Measurements from ENCODE around the gene STARD4.
A peak's percentile ranks its signal among the peaks of the same experiment; 100 is the strongest.

The STARD4 gene, protein sequence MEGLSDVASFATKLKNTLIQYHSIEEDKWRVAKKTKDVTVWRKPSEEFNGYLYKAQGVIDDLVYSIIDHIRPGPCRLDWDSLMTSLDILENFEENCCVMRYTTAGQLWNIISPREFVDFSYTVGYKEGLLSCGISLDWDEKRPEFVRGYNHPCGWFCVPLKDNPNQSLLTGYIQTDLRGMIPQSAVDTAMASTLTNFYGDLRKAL

DNA sequence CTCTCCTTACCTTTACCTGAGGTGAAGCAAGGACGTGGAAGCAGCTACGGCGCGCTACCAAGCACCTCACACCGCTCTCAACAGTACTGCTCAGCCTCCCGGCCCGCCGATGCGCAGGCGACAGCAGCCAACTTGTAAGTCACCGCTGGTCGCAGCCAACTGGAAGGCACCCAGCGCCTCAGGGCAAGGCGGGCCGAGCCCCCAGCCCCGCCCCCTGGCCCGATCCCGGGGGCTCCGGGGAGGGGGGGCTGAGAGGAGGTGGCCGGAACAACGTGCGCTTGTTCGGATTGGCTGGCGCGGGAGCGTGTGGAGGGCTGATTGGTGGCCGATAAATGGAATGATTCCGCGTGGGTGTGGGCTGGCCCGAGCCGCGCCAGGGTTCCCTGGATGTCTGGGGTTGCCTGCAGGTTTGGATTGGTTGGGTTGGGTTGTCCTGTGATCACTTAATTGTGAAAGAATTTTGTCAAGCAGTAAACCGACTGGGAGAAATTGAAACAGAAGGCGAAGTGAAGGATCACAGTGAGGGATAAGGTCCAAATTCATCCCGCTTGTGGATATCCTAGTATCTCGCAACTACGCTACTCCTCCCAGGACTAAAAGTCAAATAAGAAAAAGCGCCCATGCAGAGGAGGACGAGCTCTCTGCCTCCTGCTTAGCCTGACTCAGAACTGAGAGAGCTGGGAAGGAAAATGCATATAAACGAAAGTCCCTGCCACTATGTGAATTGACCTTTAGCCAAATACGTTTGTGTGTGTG lies at the start of gene STARD4:
STARD4 (minus strand) TSS at position 161 of the 756 bp plus-strand sequence. CDS start 5,102 bp downstream, outside the sequence.
- peak; percentile 98 for DNase-seq (ENCODE audit: low read depth)
- peak within 1 kb of the TSS; percentile 77 for H3K4me3 ChIP-seq (ENCODE audit: low read length)
- TF ChIP-seq, protein P1, sequence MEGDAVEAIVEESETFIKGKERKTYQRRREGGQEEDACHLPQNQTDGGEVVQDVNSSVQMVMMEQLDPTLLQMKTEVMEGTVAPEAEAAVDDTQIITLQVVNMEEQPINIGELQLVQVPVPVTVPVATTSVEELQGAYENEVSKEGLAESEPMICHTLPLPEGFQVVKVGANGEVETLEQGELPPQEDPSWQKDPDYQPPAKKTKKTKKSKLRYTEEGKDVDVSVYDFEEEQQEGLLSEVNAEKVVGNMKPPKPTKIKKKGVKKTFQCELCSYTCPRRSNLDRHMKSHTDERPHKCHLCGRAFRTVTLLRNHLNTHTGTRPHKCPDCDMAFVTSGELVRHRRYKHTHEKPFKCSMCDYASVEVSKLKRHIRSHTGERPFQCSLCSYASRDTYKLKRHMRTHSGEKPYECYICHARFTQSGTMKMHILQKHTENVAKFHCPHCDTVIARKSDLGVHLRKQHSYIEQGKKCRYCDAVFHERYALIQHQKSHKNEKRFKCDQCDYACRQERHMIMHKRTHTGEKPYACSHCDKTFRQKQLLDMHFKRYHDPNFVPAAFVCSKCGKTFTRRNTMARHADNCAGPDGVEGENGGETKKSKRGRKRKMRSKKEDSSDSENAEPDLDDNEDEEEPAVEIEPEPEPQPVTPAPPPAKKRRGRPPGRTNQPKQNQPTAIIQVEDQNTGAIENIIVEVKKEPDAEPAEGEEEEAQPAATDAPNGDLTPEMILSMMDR (IDR thresholded peaks at IDR 0.05; ENCODE audit: insufficient read depth, low read depth, low read length, missing control alignments) = no peak

DNA sequence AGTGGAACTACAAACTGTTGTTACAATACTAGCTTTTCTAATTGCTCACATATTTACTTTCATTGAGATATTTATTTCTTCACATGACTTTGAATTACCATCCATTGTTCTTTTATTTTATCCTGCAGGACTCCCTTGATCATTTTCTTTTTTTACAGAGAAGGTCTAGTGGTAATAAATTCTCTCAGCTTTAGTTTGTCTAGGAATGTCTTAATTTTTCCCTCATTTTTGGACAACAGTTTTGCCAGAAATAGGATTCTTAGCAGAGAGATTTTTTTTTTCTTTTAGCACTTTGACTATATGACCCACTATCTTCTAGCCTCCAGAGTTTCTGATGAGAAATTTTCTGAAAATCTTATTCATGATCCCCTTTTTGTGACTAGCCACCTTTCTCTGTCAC lies 47.3 kb upstream of the STARD4 start:
- DNase-seq (ENCODE audit: low read depth) = no peak
- TF ChIP-seq, protein P1 (IDR thresholded peaks at IDR 0.05; ENCODE audit: insufficient read depth, low read depth, low read length, missing control alignments) = no peak
- H3K4me3 ChIP-seq (ENCODE audit: low read length) = no peak overlapping the region

DNA sequence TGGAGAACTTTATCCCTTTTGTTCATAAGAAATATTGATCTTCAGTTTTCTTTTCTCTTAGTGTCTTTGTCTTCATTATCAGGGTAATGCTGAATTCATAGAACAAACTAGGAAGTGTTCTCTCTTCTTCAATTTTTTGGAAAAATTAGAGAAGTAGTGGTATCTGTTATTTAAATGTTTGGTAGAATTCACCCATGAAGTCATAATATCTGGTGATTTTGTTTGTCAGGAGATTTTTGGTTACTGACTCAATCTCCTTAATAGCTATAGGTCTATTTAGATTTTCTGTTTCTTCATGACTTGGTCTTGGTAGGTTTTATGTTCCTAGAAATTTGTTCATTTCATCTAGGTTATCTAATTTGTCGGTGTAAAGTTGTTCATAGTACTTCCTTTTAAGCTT lies 45.4 kb upstream of the STARD4 start:
- H3K4me3 ChIP-seq (ENCODE audit: low read length) = no peak overlapping the region
- DNase-seq (ENCODE audit: low read depth) = no peak
- TF ChIP-seq, protein P1 (IDR thresholded peaks at IDR 0.05; ENCODE audit: insufficient read depth, low read depth, low read length, missing control alignments) = no peak

DNA sequence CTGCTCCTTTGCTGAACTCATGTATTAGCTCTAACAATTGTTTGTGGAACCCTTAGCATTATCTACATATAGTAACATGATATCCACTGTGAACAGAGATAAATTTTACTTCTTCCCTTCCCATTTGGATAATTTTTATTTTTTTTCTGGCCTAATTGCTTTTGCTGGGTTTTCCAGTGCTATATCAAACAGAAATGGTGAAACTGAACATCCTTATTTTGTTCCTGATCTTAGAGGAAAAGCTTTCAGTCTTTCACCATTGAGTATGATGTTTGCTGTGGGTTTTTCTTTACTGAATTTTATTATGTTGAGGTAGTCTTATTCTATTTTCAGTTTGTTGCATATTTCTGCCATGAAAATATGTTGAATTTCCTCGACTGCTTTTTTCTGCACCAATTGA lies 44.8 kb upstream of the STARD4 start:
- TF ChIP-seq, protein P1 (IDR thresholded peaks at IDR 0.05; ENCODE audit: insufficient read depth, low read depth, low read length, missing control alignments) = no peak
- DNase-seq (ENCODE audit: low read depth) = no peak
- H3K4me3 ChIP-seq (ENCODE audit: low read length) = no peak overlapping the region

DNA sequence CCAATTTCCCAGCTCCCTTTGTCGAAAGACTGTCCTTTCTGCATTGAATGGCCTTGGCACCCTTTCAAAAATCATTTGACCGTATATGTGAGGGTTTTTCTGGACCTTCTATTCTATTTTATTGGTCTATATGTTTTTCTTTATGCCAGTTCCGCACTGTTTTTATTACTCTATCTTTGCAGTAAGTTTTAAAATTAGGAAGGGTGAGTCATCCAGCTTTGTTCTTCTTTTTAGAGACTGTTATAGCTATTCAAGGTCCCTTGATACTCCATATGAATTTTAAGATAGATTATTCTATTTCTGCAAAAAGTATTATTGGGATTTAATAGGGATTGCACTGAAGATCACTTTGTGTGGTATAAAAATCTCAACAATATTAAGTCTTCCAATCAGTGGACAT lies 44.2 kb upstream of the STARD4 start:
- no peak overlapping the region for H3K4me3 ChIP-seq (ENCODE audit: low read length)

DNA sequence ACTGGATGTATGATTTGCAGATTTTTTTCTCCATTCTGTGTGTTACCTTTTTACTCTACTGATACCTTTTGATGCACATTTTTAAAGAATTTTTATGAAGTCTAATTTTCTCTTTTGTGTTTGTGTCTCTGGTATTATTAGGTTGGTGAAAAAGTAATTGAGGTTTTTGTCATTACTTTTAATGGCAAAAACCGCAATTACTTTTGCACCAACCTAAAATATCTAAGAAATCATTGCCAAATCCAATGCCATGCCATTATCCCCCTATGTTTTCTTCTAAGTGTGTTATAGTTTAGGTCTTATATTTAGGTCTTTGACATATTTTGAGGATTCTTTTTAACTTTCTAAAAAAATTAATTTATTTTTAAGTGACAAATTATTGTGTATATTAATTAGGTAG lies 43.4 kb upstream of the STARD4 start:
- no peak overlapping the region for H3K4me3 ChIP-seq (ENCODE audit: low read length)
- no peak for DNase-seq (ENCODE audit: low read depth)
- TF ChIP-seq, protein P1 (IDR thresholded peaks at IDR 0.05; ENCODE audit: insufficient read depth, low read depth, low read length, missing control alignments) = no peak

More for the DNA sequence above, 44.2 kb upstream of the STARD4 start:
- TF ChIP-seq, protein P1 (IDR thresholded peaks at IDR 0.05; ENCODE audit: insufficient read depth, low read depth, low read length, missing control alignments) = no peak
- DNase-seq (ENCODE audit: low read depth) = no peak

Measured in epithelial cell of esophagus (primary cell).